Fibroblast of the aortic adventitia (primary cell): ENCODE data around the gene BNIP1. TPM values are rescaled to one million over a fixed set of nuclear protein-coding genes. Genes with fewer than 3 reads are reported as not detected.
A peak's percentile ranks its signal among the peaks of the same experiment; 100 is the strongest.
"Not testable (repeated sequence)": the region's sequence is repeated elsewhere in the genome, so short reads cannot be mapped to it uniquely, and the experiment has no call there.

Experiments used
- DNase-seq: peaks from one replicate; pipeline ENCODE4 v3.0.0-alpha.2; 2010; ENCODE audit warnings: low read depth
- H3K4me3 ChIP-seq: 2 replicates; pipeline ENCODE4 v1.5.1; 2011; ENCODE audit warnings: low read depth, mild to moderate bottlenecking, control low read depth, low read length, moderate library complexity
- CTCF ChIP-seq: IDR thresholded peaks from 2 replicates; pipeline ENCODE4 v1.5.1; 2011; ENCODE audit warnings: mild to moderate bottlenecking, low read length, control low read depth, inconsistent platforms; ENCODE audit not compliant: insufficient read depth
- total RNA-seq: library from RNA; depleted of rRNA; stranded (reverse); fragments of >200 nt; gene quantifications from 2 replicates; pipeline ENCODE4 v1.2.3, GENCODE V29; 2012; ENCODE audit warnings: low replicate concordance

Gene BNIP1
- total RNA-seq, 1 donor, result 20.9 TPM

- DNase-seq, result no peak
- H3K4me3 ChIP-seq, result no peak overlapping the region
- TF ChIP-seq CTCF, result no peak
These were observed 24.6 kb upstream of the BNIP1 start for GRCh38 chr5:173119719-173120118.

- peak; percentile 50 for DNase-seq
- TF ChIP-seq CTCF, result no peak
- no peak overlapping the region for H3K4me3 ChIP-seq
These were observed 20.9 kb upstream of the BNIP1 start for GRCh38 chr5:173123416-173123815.

- not testable (repeated sequence) for H3K4me3 ChIP-seq, DNase-seq
These were observed 12.2 kb upstream of the BNIP1 start for GRCh38 chr5:173132166-173132565.

GRCh38 chr5:173138707-173139106 lies 5.6 kb upstream of the BNIP1 start:
- DNase-seq, result no peak
- no peak overlapping the region for H3K4me3 ChIP-seq
- no peak for TF ChIP-seq CTCF

GRCh38 chr5:173139631-173140030 lies 4.7 kb upstream of the BNIP1 start:
- H3K4me3 ChIP-seq, result no peak overlapping the region
- no peak for DNase-seq
- no peak for TF ChIP-seq CTCF

GRCh38 chr5:173140769-173141168 lies 3.6 kb upstream of the BNIP1 start:
- no peak overlapping the region for H3K4me3 ChIP-seq
- no peak for DNase-seq
- TF ChIP-seq CTCF, result no peak

GRCh38 chr5:173143567-173143966 lies 764 bp upstream of the BNIP1 start:
- H3K4me3 ChIP-seq, result no peak overlapping the region
- no peak for DNase-seq
- TF ChIP-seq CTCF, result no peak
